RWPE1 (cell line): Measurements from ENCODE around the gene HORMAD2.

ENCODE experiments used
- CTCF ChIA-PET: fragments of 350-600 bp; sonication (Branson Sonifier 250); formaldehyde crosslinking; extraction: SDS; loops from one replicate; lab custom pipeline; 2021; lab: Yijun Ruan, JAX
- POLR2A ChIA-PET: fragments of 400-600 bp; formaldehyde crosslinking; extraction: SDS; loops from one replicate; lab custom pipeline; 2020; ENCODE audit warnings: antibody characterized with exemption; ENCODE audit not compliant: low non-redundant PET; lab: Yijun Ruan, JAX
- DNase-seq: peaks from one replicate; pipeline ENCODE4 v3.0.0; 2012; ENCODE audit warnings: low spot score
- H3K27ac ChIP-seq: fragments of 450-650 bp; 2 replicates; pipeline ENCODE4 v1.5.1; 2017
- TF ChIP-seq, protein P1 (sequence below): fragments of 450-650 bp; conservative IDR thresholded peaks from 2 replicates; pipeline ENCODE4 v1.5.1; 2017; ENCODE audit warnings: low read depth, mild to moderate bottlenecking

Gene HORMAD2

DNA sequence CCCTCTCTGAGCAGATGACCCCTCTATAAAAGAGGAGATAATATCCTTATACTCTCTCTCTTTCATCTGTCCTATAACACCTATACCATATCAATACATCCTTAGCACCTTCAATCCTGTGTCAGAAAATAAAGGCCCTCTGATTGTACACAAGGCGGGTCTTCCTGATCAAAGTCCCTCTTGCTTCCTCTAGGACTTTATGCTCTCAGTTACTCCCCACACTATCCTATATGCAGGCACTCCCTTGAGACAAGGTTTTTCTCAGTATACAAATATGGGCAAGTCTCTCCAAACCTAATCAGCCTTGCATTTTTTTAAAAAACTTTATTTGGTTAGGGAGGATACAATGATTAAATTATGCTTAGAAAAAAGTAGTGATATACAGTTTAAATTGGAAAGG lies 17.3 kb upstream of the HORMAD2 start:
- no peak for DNase-seq
- TF ChIP-seq, protein P1, sequence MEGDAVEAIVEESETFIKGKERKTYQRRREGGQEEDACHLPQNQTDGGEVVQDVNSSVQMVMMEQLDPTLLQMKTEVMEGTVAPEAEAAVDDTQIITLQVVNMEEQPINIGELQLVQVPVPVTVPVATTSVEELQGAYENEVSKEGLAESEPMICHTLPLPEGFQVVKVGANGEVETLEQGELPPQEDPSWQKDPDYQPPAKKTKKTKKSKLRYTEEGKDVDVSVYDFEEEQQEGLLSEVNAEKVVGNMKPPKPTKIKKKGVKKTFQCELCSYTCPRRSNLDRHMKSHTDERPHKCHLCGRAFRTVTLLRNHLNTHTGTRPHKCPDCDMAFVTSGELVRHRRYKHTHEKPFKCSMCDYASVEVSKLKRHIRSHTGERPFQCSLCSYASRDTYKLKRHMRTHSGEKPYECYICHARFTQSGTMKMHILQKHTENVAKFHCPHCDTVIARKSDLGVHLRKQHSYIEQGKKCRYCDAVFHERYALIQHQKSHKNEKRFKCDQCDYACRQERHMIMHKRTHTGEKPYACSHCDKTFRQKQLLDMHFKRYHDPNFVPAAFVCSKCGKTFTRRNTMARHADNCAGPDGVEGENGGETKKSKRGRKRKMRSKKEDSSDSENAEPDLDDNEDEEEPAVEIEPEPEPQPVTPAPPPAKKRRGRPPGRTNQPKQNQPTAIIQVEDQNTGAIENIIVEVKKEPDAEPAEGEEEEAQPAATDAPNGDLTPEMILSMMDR: no peak
- ChIA-PET CTCF (no interaction called here), POLR2A (no interaction called here)
- H3K27ac ChIP-seq: no peak overlapping the region

DNA sequence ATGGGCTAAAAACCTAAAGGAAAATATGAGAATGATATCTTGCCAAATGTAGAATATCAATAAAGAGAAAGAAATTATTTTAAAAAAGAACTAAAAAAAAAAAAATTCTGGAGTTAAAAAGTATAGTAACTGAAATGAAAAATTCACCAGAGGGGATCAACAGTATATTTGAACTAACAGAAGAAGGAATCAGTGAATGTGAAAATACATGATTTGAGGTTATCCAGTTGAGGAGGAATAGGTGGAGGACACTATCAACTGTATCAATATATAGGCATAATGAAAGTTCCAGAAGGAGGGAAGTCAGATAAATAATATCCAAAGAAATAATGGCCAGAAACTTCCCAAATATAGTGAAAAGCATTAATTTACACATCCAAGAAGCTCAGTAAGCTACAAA lies 16.1 kb upstream of the HORMAD2 start:
- no peak for DNase-seq
- TF ChIP-seq, protein P1: no peak
- no peak overlapping the region for H3K27ac ChIP-seq
- ChIA-PET POLR2A (no interaction called here), CTCF (no interaction called here)

DNA sequence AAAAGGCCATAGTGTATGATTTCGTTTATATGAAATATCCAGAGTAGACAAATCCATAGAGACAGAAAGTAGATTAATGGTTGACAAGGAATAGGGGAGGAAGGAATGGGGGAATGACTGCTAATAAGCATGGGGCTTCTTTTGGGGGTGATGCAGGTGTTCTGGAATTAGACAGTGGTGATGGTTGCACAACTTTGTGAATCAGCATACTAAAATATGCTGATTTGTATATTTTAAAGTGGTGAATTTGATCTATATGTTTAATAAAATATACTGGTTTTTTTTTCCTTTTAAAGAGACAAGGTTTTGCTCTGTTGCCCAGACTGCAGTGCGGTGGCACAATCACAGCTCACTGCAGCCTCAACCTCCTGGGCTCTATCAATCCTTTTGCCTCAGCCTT lies 6.5 kb upstream of the HORMAD2 start:
- TF ChIP-seq, protein P1: no peak
- no peak for DNase-seq
- ChIA-PET CTCF (no interaction called here), POLR2A (no interaction called here)
- no peak overlapping the region for H3K27ac ChIP-seq

DNA sequence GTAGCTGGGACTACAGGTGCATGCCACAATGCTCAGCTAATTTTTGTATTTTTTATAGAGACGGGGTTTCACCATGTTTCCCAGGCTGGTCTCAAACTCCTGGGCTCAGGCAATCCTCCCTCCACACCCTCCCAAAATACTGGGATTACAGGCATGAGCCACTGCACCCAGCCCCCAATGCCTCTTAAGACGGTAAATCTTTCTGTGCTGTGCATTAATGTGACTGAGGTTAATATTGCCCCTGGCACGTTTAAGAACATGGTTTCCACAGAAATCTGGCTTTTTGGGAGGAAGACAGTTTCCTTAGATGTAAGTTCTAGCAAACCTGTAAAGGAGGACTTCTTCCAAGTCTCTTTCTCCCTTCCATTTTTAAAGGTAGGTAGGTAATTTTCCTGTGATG lies 6.1 kb upstream of the HORMAD2 start:
- ChIA-PET POLR2A (no interaction called here), CTCF (no interaction called here)

DNA sequence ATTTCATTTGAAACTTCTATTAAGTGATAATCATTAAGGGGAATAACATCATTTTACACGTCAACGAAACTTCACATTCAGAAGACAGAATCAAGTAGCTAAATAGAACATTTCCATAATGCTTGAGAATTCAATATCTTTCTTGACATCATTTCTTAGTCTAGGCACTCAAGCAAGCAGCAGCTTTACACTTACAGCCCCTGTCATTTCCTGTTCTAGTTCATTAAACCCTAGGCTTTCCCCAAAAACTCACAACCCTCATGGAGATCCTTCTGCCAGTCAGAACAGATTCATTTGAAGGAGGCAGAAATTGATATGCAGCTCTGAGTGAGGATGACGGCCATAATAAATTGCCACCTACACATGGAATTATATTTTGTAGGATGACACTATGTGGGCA lies 5.3 kb upstream of the HORMAD2 start:
- TF ChIP-seq, protein P1: no peak
- DNase-seq: no peak
- ChIA-PET POLR2A (no interaction called here), CTCF (no interaction called here)
- no peak overlapping the region for H3K27ac ChIP-seq

More for the DNA sequence above, 6.1 kb upstream of the HORMAD2 start:
- TF ChIP-seq, protein P1: no peak
- H3K27ac ChIP-seq: no peak overlapping the region
- DNase-seq: no peak

DNA sequence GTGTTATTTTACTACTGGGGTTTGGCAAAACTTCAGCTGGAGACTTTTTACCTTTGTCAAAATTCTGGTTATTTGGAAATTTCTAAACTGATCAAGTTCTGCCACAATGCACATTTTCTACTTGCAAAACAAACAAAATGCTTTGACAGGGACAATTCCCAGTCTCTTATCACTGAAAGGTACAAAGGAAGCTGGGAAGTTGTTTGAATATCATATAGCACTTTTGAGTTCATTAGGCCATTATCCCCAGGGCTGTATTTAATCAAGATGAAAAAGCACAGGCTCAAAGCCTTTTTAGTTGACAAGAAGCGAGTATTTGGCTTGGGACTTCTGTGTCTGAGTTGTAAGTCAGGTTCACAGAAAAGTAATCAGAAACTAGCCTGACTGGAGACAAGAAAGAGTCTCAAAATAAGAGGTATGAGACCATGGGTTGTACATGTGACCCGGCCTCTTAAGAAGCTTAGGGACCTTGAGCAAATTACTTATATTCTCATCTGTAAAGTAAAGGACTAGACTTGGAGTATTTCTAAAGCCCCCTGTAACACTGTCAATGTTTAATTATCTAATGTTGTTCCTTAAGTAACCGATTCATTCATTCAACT lies 2.9 kb upstream of the HORMAD2 start:
- CTCF ChIA-PET: no interaction called here
- no peak for DNase-seq
- H3K27ac ChIP-seq: no peak overlapping the region
- POLR2A ChIA-PET: no interaction called here
- TF ChIP-seq, protein P1: no peak
